HEK293 (cell line): ENCODE measurements around the gene RPS6KB2.

Experiments
- BCL11A ChIP-seq: fragments of 450-650 bp; formaldehyde crosslinking; IDR thresholded peaks from 2 replicates; pipeline ENCODE4 v1.5.1; 2016; ENCODE audit warnings: low read depth, missing biosample characterization, missing genetic modification characterization
- YY1 ChIP-seq: fragments of 450-650 bp; formaldehyde crosslinking; IDR thresholded peaks from 2 replicates; pipeline ENCODE4 v1.5.1; 2018; ENCODE audit warnings: missing biosample characterization, missing genetic modification characterization
- ZNF133 ChIP-seq: fragments of 450-650 bp; formaldehyde crosslinking; IDR thresholded peaks from 2 replicates; pipeline ENCODE4 v1.5.1; 2016; ENCODE audit warnings: missing biosample characterization, missing genetic modification characterization
- ZNF138 ChIP-seq: fragments of 450-650 bp; formaldehyde crosslinking; IDR thresholded peaks from 2 replicates; pipeline ENCODE4 v1.5.1; 2016; ENCODE audit warnings: missing biosample characterization, missing genetic modification characterization, borderline replicate concordance
- ZNF549 ChIP-seq: fragments of 450-650 bp; IDR thresholded peaks from 2 replicates; pipeline ENCODE4 v1.5.1; 2018; ENCODE audit warnings: missing biosample characterization, missing genetic modification characterization, mild to moderate bottlenecking, inconsistent platforms, moderate library complexity
- ZNF76 ChIP-seq: fragments of 450-650 bp; formaldehyde crosslinking; IDR thresholded peaks from 2 replicates; pipeline ENCODE4; 2016; ENCODE audit warnings: low read depth, missing biosample characterization, missing genetic modification characterization, borderline replicate concordance
- TF ChIP-seq, protein P1 (sequence below): fragments of 450-650 bp; formaldehyde crosslinking; IDR thresholded peaks from 2 replicates; pipeline ENCODE4 v1.5.1; 2016; ENCODE audit warnings: missing biosample characterization, missing genetic modification characterization, low read depth
- TF ChIP-seq, protein P2 (sequence below): fragments of 450-650 bp; formaldehyde crosslinking; IDR thresholded peaks from 2 replicates; pipeline ENCODE4 v1.5.1; 2016; ENCODE audit warnings: missing biosample characterization, missing genetic modification characterization
- TF ChIP-seq, protein P3 (sequence below): fragments of 450-650 bp; formaldehyde crosslinking; IDR thresholded peaks from 2 replicates; pipeline ENCODE4 v1.5.1; 2017; ENCODE audit warnings: missing biosample characterization, missing genetic modification characterization

DNA sequence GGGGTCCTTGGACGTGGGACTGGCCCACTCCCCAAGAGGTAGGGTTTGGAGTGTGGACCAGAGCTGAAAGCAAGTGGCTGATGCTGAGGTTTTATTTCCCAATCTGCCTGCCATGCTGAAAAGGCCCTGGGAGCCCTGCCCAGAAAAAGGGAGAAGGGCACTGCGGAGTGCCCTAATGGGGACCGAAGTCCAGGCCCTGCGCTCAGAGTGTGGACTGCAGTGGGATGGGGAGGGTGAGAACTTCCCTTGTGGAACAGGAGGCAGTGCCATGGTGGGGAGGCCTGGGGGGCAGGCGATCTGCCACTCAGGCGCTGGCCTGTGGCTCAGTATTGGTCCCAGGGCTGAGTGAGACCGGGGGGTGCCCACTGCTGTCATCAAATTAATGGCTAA, 19.9 kb downstream of the RPS6KB2 start:
- TF ChIP-seq BCL11A: no peak
- TF ChIP-seq ZNF138 (tag by site-specific recombination): no peak
- TF ChIP-seq ZNF76 (tag by site-specific recombination): no peak
- TF ChIP-seq, protein P1, sequence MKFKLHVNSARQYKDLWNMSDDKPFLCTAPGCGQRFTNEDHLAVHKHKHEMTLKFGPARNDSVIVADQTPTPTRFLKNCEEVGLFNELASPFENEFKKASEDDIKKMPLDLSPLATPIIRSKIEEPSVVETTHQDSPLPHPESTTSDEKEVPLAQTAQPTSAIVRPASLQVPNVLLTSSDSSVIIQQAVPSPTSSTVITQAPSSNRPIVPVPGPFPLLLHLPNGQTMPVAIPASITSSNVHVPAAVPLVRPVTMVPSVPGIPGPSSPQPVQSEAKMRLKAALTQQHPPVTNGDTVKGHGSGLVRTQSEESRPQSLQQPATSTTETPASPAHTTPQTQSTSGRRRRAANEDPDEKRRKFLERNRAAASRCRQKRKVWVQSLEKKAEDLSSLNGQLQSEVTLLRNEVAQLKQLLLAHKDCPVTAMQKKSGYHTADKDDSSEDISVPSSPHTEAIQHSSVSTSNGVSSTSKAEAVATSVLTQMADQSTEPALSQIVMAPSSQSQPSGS: no peak
- TF ChIP-seq ZNF549 (tag by site-specific recombination): no peak
- TF ChIP-seq ZNF133 (tag by site-specific recombination): no peak
- TF ChIP-seq, protein P2, sequence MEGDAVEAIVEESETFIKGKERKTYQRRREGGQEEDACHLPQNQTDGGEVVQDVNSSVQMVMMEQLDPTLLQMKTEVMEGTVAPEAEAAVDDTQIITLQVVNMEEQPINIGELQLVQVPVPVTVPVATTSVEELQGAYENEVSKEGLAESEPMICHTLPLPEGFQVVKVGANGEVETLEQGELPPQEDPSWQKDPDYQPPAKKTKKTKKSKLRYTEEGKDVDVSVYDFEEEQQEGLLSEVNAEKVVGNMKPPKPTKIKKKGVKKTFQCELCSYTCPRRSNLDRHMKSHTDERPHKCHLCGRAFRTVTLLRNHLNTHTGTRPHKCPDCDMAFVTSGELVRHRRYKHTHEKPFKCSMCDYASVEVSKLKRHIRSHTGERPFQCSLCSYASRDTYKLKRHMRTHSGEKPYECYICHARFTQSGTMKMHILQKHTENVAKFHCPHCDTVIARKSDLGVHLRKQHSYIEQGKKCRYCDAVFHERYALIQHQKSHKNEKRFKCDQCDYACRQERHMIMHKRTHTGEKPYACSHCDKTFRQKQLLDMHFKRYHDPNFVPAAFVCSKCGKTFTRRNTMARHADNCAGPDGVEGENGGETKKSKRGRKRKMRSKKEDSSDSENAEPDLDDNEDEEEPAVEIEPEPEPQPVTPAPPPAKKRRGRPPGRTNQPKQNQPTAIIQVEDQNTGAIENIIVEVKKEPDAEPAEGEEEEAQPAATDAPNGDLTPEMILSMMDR: no peak
- TF ChIP-seq, protein P3, sequence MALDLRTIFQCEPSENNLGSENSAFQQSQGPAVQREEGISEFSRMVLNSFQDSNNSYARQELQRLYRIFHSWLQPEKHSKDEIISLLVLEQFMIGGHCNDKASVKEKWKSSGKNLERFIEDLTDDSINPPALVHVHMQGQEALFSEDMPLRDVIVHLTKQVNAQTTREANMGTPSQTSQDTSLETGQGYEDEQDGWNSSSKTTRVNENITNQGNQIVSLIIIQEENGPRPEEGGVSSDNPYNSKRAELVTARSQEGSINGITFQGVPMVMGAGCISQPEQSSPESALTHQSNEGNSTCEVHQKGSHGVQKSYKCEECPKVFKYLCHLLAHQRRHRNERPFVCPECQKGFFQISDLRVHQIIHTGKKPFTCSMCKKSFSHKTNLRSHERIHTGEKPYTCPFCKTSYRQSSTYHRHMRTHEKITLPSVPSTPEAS (tag by site-specific recombination): no peak
- TF ChIP-seq YY1: no peak
